ENCODE results near the gene TMEM9.

DNA sequence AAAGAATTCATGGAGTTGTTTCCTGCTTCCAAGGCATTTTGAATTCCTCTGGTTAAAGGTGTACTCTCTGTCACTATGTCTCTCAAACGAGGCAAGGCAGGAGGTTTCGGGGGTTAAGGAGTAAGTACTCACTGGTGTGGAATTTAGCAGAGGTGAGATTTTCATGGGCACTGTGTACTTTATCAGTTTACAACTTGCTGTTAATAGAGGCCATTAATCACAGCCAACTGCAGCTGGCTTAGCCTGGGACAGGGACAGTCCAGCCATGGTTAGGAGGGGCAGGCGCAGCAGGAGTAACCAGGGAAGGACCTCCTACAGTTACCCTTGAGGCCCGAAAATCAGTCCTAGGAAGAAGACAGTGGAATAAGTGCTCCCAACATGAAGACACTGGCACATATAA, 18.1 kb upstream of the TMEM9 start:
- no peak for TF ChIP-seq POLR2A (IDR thresholded peaks at IDR 0.05)
- TF ChIP-seq, protein P1, sequence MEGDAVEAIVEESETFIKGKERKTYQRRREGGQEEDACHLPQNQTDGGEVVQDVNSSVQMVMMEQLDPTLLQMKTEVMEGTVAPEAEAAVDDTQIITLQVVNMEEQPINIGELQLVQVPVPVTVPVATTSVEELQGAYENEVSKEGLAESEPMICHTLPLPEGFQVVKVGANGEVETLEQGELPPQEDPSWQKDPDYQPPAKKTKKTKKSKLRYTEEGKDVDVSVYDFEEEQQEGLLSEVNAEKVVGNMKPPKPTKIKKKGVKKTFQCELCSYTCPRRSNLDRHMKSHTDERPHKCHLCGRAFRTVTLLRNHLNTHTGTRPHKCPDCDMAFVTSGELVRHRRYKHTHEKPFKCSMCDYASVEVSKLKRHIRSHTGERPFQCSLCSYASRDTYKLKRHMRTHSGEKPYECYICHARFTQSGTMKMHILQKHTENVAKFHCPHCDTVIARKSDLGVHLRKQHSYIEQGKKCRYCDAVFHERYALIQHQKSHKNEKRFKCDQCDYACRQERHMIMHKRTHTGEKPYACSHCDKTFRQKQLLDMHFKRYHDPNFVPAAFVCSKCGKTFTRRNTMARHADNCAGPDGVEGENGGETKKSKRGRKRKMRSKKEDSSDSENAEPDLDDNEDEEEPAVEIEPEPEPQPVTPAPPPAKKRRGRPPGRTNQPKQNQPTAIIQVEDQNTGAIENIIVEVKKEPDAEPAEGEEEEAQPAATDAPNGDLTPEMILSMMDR (IDR thresholded peaks at IDR 0.05) = no peak
